ENCODE results near the gene LINGO3. TPM values are rescaled to one million over a fixed set of nuclear protein-coding genes. Genes with fewer than 3 reads are reported as not detected.

LINGO3 gene, protein sequence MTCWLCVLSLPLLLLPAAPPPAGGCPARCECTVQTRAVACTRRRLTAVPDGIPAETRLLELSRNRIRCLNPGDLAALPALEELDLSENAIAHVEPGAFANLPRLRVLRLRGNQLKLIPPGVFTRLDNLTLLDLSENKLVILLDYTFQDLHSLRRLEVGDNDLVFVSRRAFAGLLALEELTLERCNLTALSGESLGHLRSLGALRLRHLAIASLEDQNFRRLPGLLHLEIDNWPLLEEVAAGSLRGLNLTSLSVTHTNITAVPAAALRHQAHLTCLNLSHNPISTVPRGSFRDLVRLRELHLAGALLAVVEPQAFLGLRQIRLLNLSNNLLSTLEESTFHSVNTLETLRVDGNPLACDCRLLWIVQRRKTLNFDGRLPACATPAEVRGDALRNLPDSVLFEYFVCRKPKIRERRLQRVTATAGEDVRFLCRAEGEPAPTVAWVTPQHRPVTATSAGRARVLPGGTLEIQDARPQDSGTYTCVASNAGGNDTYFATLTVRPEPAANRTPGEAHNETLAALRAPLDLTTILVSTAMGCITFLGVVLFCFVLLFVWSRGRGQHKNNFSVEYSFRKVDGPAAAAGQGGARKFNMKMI
- total RNA-seq: under 1 TPM in 1 of 4 donors, not detected in 3; 0.39 TPM

DNA sequence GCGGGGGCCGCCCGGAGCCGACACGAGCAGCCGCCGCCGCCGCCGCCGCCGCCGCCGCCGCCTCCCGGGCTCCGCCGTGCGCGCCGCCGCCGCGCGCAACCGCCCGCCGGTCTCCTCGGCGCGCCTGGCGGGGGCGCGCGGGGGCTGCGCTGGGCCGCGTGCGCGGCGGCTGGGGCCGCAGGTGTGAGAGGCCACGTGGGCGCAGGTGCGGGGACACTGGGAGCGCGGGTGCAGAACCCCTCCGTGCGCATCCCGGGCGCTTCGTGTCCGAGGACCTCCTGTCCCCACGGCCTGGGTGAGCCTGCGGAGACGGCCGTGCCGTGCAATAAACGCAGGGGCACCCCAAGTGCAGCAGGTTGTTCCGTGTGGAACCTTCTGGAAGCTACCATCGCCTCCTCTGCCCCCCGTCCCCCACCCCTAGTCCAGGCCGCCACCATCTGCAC is at the start of gene LINGO3:
TSS of gene LINGO3 (minus strand) at position 41 of the 443 bp plus-strand sequence. CDS start 16,378 bp downstream, outside the sequence.
- Histone ChIP-seq H3K9me3 (no peaks in the 10 kb centered on the region), H3K4me3 (no peak within 1 kb of the TSS), H3K27me3 (peaks cover 0 to 90% of the 10 kb centered on the region in 2 donors), H3K36me3 (no peaks in the 10 kb centered on the region), H3K4me1 (peaks cover 0 to 9% (median 2%) of the 10 kb centered on the region in 4 donors), H3K27ac (no peak within 1 kb of the TSS)
- TF ChIP-seq POLR2A (IDR thresholded peaks at IDR 0.05) (no peak), EP300 (IDR thresholded peaks at IDR 0.05) (no peak)
- TF ChIP-seq, protein P1, sequence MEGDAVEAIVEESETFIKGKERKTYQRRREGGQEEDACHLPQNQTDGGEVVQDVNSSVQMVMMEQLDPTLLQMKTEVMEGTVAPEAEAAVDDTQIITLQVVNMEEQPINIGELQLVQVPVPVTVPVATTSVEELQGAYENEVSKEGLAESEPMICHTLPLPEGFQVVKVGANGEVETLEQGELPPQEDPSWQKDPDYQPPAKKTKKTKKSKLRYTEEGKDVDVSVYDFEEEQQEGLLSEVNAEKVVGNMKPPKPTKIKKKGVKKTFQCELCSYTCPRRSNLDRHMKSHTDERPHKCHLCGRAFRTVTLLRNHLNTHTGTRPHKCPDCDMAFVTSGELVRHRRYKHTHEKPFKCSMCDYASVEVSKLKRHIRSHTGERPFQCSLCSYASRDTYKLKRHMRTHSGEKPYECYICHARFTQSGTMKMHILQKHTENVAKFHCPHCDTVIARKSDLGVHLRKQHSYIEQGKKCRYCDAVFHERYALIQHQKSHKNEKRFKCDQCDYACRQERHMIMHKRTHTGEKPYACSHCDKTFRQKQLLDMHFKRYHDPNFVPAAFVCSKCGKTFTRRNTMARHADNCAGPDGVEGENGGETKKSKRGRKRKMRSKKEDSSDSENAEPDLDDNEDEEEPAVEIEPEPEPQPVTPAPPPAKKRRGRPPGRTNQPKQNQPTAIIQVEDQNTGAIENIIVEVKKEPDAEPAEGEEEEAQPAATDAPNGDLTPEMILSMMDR (IDR thresholded peaks at IDR 0.05): no peak
- 9 to 29% methylated on average over 11 to 24 of the region's 63 CpGs for WGBS, 2 donors
- no peak for DNase-seq (ENCODE audit: low spot score in 2 of 2)

DNA sequence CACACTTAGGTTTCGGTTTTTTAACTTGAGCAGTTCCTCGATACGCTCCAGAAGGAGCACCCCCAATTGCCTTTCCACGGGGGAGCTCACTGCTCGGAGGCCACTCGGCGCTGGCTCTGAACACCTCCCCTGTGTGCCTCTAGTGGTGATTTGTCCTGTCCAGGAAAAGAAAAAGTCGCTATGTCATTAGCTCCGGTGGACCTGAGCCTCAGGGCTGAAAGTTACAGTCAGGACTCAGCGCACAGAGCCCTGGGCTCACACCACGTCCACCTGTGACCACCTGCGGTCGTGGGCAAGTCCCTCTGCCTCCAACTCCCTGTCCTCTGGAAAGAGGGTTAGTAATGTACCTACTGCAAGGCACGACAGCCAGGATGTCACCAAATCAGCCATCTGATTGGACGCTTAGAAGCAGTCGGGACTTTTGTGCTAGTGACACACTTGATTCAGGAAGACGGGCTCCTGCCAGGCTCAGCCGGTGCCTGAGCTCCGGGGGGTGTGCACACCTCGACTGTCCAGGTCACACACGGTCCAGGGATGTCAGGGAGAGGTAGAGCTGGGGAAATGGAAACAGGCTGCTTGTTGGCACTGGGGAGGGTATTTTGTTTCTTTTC is 48.2 kb upstream of the LINGO3 start:
- Histone ChIP-seq H3K9me3 (no peaks in the 10 kb centered on the region), H3K27me3 (peaks cover 0 to 15% of the 10 kb centered on the region in 2 donors), H3K36me3 (peaks cover 0 to 45% (median 0%) of the 10 kb centered on the region in 3 donors), H3K4me3 (no peak overlapping the region), H3K4me1 (peaks cover 0 to 5% (median 0%) of the 10 kb centered on the region in 4 donors), H3K27ac (no peak overlapping the region)
- WGBS, 2 donors: 77 to 80% methylated on average over 19 to 21 of the region's 21 CpGs
- no peak for DNase-seq (ENCODE audit: low spot score in 2 of 2)
- TF ChIP-seq, protein P1 (IDR thresholded peaks at IDR 0.05): no peak

DNA sequence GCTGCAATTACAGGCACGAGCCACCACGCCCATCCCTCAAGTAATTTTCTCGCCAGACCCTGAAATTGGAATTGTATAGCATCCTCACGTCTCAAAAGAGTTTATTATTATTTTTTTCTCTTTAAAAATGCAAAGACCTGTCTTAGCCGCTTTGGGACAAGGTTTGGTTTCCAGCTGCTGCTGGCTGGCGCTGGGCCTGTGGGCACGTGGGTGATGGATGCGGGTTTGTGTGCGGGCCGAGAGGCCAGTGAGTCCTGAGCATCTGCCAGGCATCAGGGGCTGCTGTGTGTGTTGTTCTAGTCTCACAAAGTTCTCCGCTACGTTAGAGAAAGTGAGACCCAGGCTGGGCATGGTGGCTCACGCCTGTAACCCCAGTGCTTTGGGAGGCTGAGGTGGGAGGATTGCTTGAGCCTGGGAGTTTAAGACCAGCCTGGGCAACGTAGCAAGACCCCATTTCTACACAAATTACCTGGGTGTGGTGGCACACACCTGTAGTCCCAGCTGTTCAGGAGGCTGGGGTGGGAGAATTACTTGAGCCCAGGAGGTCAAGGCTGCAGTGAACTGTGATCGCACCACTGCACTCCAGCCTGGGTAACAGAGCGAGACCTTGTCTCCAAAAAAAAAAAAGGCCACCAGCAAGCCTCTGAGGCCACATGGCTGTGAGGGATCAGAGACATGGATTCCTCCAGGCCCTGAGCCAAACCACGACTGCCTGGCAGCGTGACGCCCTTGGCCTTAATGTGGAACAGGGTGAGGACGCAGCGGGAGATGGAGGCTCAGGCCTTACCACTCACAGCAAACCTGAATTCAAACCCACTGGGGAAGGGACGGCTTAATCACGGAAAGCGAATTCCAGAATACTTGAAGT is 47.4 kb upstream of the LINGO3 start:
- Histone ChIP-seq H3K4me1 (peaks cover 0 to 5% (median 0%) of the 10 kb centered on the region in 4 donors), H3K27me3 (peaks cover 0 to 8% of the 10 kb centered on the region in 2 donors), H3K36me3 (peaks cover 0 to 53% (median 0%) of the 10 kb centered on the region in 3 donors), H3K27ac (no peak overlapping the region), H3K4me3 (no peak overlapping the region), H3K9me3 (no peaks in the 10 kb centered on the region)
- TF ChIP-seq, protein P1 (IDR thresholded peaks at IDR 0.05): no peak
- TF ChIP-seq POLR2A (IDR thresholded peaks at IDR 0.05): no peak
- TF ChIP-seq EP300 (IDR thresholded peaks at IDR 0.05): no peak
- no peak for DNase-seq (ENCODE audit: low spot score in 2 of 2)
- 84 to 87% methylated on average over 24 of the region's 24 CpGs for WGBS, 2 donors

DNA sequence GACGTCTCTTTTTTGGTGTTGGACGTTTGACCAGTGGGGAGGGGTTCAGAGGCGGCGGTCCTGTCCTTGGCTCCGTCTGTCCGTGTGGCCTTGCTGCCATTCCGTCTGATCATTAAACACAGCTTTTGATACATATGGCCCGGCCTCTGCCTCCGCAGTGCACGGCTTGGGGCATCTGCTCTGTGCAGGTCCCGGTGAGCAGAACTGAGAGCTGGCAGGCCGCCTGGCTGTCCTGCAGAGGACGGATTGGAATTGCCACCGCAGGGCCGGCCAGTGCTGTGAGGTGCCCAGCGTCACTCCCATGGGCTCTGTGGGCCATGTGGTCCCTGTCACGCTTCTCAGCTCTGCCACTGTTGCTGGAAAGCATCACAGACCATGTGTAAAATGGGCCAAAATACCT is 46.7 kb upstream of the LINGO3 start:
- Histone ChIP-seq H3K4me3 (no peak overlapping the region), H3K36me3 (peaks cover 0 to 60% (median 0%) of the 10 kb centered on the region in 3 donors), H3K27ac (no peak overlapping the region), H3K4me1 (no peaks in the 10 kb centered on the region), H3K9me3 (no peaks in the 10 kb centered on the region), H3K27me3 (peaks cover 0 to under 1% of the 10 kb centered on the region in 2 donors)
- no peak for DNase-seq (ENCODE audit: low spot score in 2 of 2)
- TF ChIP-seq EP300 (IDR thresholded peaks at IDR 0.05) (no peak), POLR2A (IDR thresholded peaks at IDR 0.05) (no peak)
- TF ChIP-seq, protein P1 (IDR thresholded peaks at IDR 0.05): no peak
- 87 to 89% methylated on average over 13 of the region's 17 CpGs for WGBS, 2 donors
